ENCODE data around the gene ANLN.

GRCh38 chr7:36416251-36416650 lies 26.6 kb downstream of the ANLN start:
- TF ChIP-seq, protein P1, sequence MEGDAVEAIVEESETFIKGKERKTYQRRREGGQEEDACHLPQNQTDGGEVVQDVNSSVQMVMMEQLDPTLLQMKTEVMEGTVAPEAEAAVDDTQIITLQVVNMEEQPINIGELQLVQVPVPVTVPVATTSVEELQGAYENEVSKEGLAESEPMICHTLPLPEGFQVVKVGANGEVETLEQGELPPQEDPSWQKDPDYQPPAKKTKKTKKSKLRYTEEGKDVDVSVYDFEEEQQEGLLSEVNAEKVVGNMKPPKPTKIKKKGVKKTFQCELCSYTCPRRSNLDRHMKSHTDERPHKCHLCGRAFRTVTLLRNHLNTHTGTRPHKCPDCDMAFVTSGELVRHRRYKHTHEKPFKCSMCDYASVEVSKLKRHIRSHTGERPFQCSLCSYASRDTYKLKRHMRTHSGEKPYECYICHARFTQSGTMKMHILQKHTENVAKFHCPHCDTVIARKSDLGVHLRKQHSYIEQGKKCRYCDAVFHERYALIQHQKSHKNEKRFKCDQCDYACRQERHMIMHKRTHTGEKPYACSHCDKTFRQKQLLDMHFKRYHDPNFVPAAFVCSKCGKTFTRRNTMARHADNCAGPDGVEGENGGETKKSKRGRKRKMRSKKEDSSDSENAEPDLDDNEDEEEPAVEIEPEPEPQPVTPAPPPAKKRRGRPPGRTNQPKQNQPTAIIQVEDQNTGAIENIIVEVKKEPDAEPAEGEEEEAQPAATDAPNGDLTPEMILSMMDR (optimal IDR thresholded peaks at IDR 0.05 in 1 of 3, IDR thresholded peaks at IDR 0.05 in 1 of 3, conservative IDR thresholded peaks at IDR 0.05 in 1 of 3; ENCODE audit: extremely low read depth in 1 of 3, insufficient read depth in 2 of 3, low read length in 3 of 3): no peak
- no peak for TF ChIP-seq EZH2 (IDR thresholded peaks at IDR 0.05; ENCODE audit: low read length)

All from keratinocyte (primary cell).